Adipocyte (in vitro differentiated cells): ENCODE measurements around the gene CTNNA1.
"Not testable (repeated sequence)": the region's sequence is repeated elsewhere in the genome, so short reads cannot be mapped to it uniquely, and the experiment has no call there.

ENCODE experiments used
- DNase-seq: peaks from one replicate; pipeline ENCODE4 v3.0.0-alpha.2; 2015; ENCODE audit warnings: low read depth
- H3K27me3 ChIP-seq: replicated peaks from 2 replicates; pipeline ENCODE4 v1.7.0; 2013; ENCODE audit warnings: mild to moderate bottlenecking, low read length, moderate library complexity; ENCODE audit not compliant: control insufficient read depth, insufficient read depth
- H3K36me3 ChIP-seq: 2 replicates; pipeline ENCODE4 v1.7.0; 2013; ENCODE audit warnings: low read length, mild to moderate bottlenecking, moderate library complexity; ENCODE audit not compliant: control insufficient read depth, insufficient read depth, severe bottlenecking
- H3K4me1 ChIP-seq: 2 replicates; pipeline ENCODE4 v1.7.0; 2013; ENCODE audit warnings: mild to moderate bottlenecking, low read length, moderate library complexity; ENCODE audit not compliant: control insufficient read depth, insufficient read depth
- H3K4me3 ChIP-seq: 2 replicates; pipeline ENCODE4 v1.7.0; 2013; ENCODE audit warnings: mild to moderate bottlenecking, low read length, moderate library complexity
- H3K9ac ChIP-seq: 2 replicates; pipeline ENCODE4 v1.7.0; 2013; ENCODE audit warnings: mild to moderate bottlenecking, low read length, moderate library complexity
- H3K9me3 ChIP-seq: 2 replicates; pipeline ENCODE4 v1.7.0; 2013; ENCODE audit warnings: mild to moderate bottlenecking, low read length, moderate library complexity; ENCODE audit not compliant: control insufficient read depth

CTNNA1 gene

GRCh38 chr5:138834853-138835252 is 81.6 kb downstream of the CTNNA1 start:
- not testable (repeated sequence) for H3K9me3 ChIP-seq, DNase-seq, H3K4me3 ChIP-seq, H3K9ac ChIP-seq, H3K27me3 ChIP-seq, H3K36me3 ChIP-seq
- peaks cover 29% of the 10 kb centered on the region for H3K4me1 ChIP-seq

DNA sequence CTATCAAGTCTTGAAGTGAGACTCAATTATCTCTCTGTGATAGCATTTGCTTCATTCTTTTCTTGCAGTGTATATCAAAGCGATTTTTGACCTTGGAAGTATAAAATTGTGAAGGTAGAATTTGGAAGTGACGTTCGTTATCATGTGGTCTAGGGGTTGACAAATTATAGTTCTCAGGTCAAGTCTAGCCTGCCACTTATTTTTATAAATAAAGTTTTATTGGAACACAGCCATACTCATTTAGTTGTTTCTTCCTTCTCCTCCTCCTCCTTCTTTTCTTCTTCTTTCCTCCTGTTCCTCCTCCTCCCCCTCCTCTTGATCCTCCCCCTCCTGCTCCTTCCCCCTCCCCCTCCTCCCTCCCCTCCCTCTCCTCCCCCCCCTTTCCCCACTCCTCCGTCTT is 83.9 kb downstream of the CTNNA1 start:
- H3K9ac ChIP-seq = no peak overlapping the region
- DNase-seq = no peak
- no peak overlapping the region for H3K4me3 ChIP-seq
- peaks cover 9% of the 10 kb centered on the region for H3K36me3 ChIP-seq
- no peaks in the 10 kb centered on the region for H3K27me3 ChIP-seq
- H3K9me3 ChIP-seq = no peaks in the 10 kb centered on the region
- peaks cover 22% of the 10 kb centered on the region for H3K4me1 ChIP-seq

- no peak overlapping the region for H3K9ac ChIP-seq
- no peaks in the 10 kb centered on the region for H3K27me3 ChIP-seq
- H3K4me1 ChIP-seq = peaks cover 43% of the 10 kb centered on the region
- H3K4me3 ChIP-seq = no peak overlapping the region
- DNase-seq = no peak
- peaks cover 4% of the 10 kb centered on the region for H3K36me3 ChIP-seq
- H3K9me3 ChIP-seq = no peaks in the 10 kb centered on the region
Observed at GRCh38 chr5:138840103-138840502, 86.9 kb downstream of the CTNNA1 start.

DNA sequence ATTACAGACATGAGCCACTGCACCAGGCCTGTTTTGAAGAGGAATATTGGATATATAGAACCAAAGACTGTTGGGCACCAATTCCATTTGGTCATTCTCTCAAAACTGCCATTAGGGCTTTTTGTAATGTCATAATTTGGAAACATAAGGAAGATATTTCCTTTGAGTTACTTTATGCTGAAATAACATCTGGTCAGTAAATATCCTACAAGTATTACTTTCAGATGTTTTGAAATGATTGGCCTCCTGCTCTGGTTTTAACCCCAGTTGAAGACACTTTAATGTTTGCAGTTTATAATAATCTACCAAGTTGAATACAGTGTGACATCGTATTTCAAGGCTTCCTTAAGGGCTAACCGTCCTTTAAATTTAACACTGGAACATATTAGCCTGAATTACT is 88.3 kb downstream of the CTNNA1 start:
- Histone ChIP-seq H3K9ac (peak overlapping the region; percentile 68), H3K4me3 (no peak overlapping the region)

GRCh38 chr5:138843316-138844124 is 90.3 kb downstream of the CTNNA1 start:
- no peaks in the 10 kb centered on the region for H3K9me3 ChIP-seq
- peak overlapping the region; percentile 66 for H3K9ac ChIP-seq
- H3K4me1 ChIP-seq = peaks cover 60% of the 10 kb centered on the region
- H3K27me3 ChIP-seq = no peaks in the 10 kb centered on the region
- DNase-seq = peak; percentile 52
- peak overlapping the region; percentile 70 for H3K4me3 ChIP-seq
- H3K36me3 ChIP-seq = peaks cover 4% of the 10 kb centered on the region

More for the DNA sequence above, 88.3 kb downstream of the CTNNA1 start:
- peaks cover 4% of the 10 kb centered on the region for H3K36me3 ChIP-seq
- no peaks in the 10 kb centered on the region for H3K27me3 ChIP-seq
- H3K9me3 ChIP-seq = no peaks in the 10 kb centered on the region
- peaks cover 57% of the 10 kb centered on the region for H3K4me1 ChIP-seq
- peak; percentile 31 for DNase-seq

DNA sequence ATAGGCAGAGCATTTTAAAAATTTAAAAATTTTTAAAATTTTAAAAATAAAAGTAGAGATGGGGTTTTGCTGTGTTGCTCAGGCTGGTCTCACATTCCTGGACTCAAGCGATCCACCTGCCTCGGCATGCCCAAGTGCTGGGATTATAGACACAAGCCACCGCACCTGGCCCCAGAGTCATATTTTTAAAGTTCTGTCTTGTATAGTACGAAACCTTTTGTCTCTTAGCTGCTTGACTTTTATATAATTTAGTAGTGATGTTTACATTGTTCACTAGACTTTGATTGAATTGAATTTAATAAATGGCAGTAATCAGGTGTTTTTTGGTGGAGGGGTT is 90.9 kb downstream of the CTNNA1 start:
- Histone ChIP-seq H3K9me3 (no peaks in the 10 kb centered on the region), H3K36me3 (peaks cover 4% of the 10 kb centered on the region), H3K4me1 (peaks cover 60% of the 10 kb centered on the region), H3K9ac (peak overlapping the region; percentile 83), H3K27me3 (no peaks in the 10 kb centered on the region), H3K4me3 (peak overlapping the region; percentile 70)
- DNase-seq = no peak

GRCh38 chr5:138844812-138845513 is 91.7 kb downstream of the CTNNA1 start:
- Histone ChIP-seq H3K9me3 (no peaks in the 10 kb centered on the region), H3K27me3 (no peaks in the 10 kb centered on the region), H3K9ac (peak overlapping the region; percentile 83), H3K36me3 (peaks cover 4% of the 10 kb centered on the region), H3K4me1 (peaks cover 64% of the 10 kb centered on the region), H3K4me3 (peak overlapping the region; percentile 70)
- peak; percentile 75 for DNase-seq

- Histone ChIP-seq H3K4me3 (no peak overlapping the region), H3K4me1 (peaks cover 45% of the 10 kb centered on the region), H3K9me3 (no peaks in the 10 kb centered on the region), H3K27me3 (no peaks in the 10 kb centered on the region), H3K36me3 (no peaks in the 10 kb centered on the region), H3K9ac (no peak overlapping the region)
- DNase-seq = no peak
Observed at GRCh38 chr5:138849439-138849838, 96.2 kb downstream of the CTNNA1 start.

- H3K4me1 ChIP-seq = peaks cover 41% of the 10 kb centered on the region
- H3K36me3 ChIP-seq = no peaks in the 10 kb centered on the region
- no peak overlapping the region for H3K4me3 ChIP-seq
- no peaks in the 10 kb centered on the region for H3K27me3 ChIP-seq
- H3K9me3 ChIP-seq = no peaks in the 10 kb centered on the region
- no peak for DNase-seq
- H3K9ac ChIP-seq = no peak overlapping the region
Observed at GRCh38 chr5:138849882-138850281, 96.7 kb downstream of the CTNNA1 start.

DNA sequence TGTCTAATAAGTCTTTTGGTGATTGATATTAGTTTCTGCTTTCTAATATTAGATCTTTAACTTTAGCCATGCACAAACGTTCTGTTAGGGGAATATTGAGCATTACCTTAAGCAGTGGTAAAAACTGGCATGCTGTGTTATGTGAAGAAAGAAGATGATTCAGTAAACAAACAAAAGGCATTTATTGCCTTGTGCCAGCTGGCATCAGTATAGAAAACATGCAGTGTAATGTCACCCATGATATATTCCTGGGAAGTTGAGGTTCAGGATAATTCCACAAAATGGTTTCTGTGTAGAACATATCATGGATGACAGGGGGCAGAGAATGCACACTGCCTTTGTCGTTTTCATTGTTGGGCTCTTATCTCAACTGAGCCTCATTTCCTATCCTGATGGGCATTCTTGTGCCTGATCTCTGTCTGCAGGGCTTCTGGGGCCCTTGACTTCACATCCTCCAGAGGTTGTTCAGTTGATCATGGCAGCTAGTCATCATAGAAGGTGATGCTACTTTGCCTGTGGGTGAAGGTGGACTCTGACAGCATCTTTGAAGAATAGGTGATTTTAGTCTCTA is 97.7 kb downstream of the CTNNA1 start:
- H3K27me3 ChIP-seq = no peaks in the 10 kb centered on the region
- no peak overlapping the region for H3K9ac ChIP-seq
- H3K4me1 ChIP-seq = peaks cover 31% of the 10 kb centered on the region
- H3K4me3 ChIP-seq = no peak overlapping the region
- no peaks in the 10 kb centered on the region for H3K36me3 ChIP-seq
- H3K9me3 ChIP-seq = no peaks in the 10 kb centered on the region
- DNase-seq = no peak

DNA sequence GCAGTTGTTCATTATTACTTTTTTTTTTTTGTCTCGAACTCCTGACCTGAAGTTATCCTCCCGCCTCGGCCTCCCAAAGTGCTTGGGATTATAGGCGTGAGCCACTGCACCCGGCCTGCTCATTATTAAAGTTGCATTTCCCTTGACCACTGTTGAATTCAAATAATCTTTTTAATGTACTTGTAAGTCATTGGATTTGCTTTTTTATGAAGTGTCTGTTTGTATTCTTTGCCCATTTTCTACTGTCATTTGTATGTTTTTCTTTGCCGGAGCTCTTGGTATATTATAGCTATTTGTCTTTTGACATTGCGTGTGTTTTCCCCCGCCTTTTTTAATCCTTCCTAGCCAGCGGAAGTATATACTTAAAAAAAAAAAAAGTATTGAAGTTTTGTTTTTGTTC is 99.9 kb downstream of the CTNNA1 start:
- Histone ChIP-seq H3K9ac (no peak overlapping the region), H3K27me3 (no peaks in the 10 kb centered on the region), H3K4me1 (peaks cover 23% of the 10 kb centered on the region), H3K36me3 (no peaks in the 10 kb centered on the region), H3K4me3 (no peak overlapping the region), H3K9me3 (no peaks in the 10 kb centered on the region)
- no peak for DNase-seq
